BJ (cell line): Measurements from ENCODE around the gene ADIRF. TPM values are rescaled to one million over a fixed set of nuclear protein-coding genes. Genes with fewer than 3 reads are reported as not detected.

ENCODE experiments used
- CTCF ChIA-PET: fragments of 350-600 bp; formaldehyde crosslinking; extraction: SDS; loops from one replicate; lab custom pipeline; 2021; ENCODE audit warnings: antibody characterized with exemption, inconsistent platforms; lab: Yijun Ruan, JAX
- POLR2A ChIA-PET: fragments of 300-600 bp; sonication (Branson Sonifier 250); formaldehyde crosslinking; extraction: SDS; loops from one replicate; lab custom pipeline; 2021; ENCODE audit warnings: antibody characterized with exemption; lab: Charles Lee
- DNase-seq: peaks from one replicate; pipeline ENCODE4 v3.0.0-alpha.2; 2011; ENCODE audit warnings: low read depth
- H3K27me3 ChIP-seq: 2 replicates; pipeline ENCODE4 v1.6.0; 2011; ENCODE audit warnings: low read length; ENCODE audit not compliant: control insufficient read depth, insufficient read depth
- H3K36me3 ChIP-seq: 2 replicates; pipeline ENCODE4 v1.5.1; 2011; ENCODE audit warnings: low read length; ENCODE audit not compliant: control insufficient read depth, insufficient read depth
- H3K4me3 ChIP-seq: 2 replicates; pipeline ENCODE4 v1.5.1; 2011; ENCODE audit warnings: low read depth, mild to moderate bottlenecking, control low read depth, low read length
- polyA plus RNA-seq: library from polyadenylated mRNA; depleted of rRNA; stranded (reverse); fragments of >200 nt; gene quantifications from 2 replicates; pipeline ENCODE4 v1.2.3, GENCODE V29; 2011
- TF ChIP-seq, protein P1 (sequence below): IDR thresholded peaks from 2 replicates; pipeline ENCODE4 v1.5.1; 2011; ENCODE audit warnings: low read depth, mild to moderate bottlenecking, control low read depth, inconsistent platforms, low read length, moderate library complexity; ENCODE audit not compliant: insufficient read depth

The ADIRF gene
- polyA plus RNA-seq, 1 experiment, result 64.4 TPM

DNA sequence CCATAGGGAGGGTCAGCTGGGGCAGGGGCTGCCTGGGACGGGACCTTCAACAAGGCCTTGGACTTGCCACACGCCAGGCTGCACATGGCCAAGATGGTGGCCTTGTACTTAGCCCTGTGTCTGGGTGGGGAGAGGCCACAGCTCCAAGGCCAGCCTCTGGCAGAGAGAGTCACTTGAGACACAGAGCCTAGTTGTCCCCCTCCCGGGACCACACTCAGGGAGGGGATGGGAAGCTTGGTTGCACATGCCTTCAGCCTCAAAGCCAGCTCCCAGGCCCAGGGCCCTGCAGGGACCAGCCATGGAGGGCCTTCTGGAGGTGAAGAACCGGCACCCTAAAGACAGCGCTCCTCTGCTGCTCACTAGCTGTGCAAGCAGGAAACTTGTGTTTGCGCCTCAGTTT, 27.6 kb upstream of the ADIRF start:
- H3K27me3 ChIP-seq, result no peaks in the 10 kb centered on the region
- CTCF ChIA-PET, result interaction anchor here (3.2 to 15.4 kb wide), 2 partner anchors 10 to 21 kb away, joined by 14 to 346 read pairs; partner anchors contain the start of genes ADIRF, MMRN2 and SNCG
- no peak for DNase-seq
- POLR2A ChIA-PET, result no interaction called here
- H3K4me3 ChIP-seq, result no peak overlapping the region
- TF ChIP-seq, protein P1, sequence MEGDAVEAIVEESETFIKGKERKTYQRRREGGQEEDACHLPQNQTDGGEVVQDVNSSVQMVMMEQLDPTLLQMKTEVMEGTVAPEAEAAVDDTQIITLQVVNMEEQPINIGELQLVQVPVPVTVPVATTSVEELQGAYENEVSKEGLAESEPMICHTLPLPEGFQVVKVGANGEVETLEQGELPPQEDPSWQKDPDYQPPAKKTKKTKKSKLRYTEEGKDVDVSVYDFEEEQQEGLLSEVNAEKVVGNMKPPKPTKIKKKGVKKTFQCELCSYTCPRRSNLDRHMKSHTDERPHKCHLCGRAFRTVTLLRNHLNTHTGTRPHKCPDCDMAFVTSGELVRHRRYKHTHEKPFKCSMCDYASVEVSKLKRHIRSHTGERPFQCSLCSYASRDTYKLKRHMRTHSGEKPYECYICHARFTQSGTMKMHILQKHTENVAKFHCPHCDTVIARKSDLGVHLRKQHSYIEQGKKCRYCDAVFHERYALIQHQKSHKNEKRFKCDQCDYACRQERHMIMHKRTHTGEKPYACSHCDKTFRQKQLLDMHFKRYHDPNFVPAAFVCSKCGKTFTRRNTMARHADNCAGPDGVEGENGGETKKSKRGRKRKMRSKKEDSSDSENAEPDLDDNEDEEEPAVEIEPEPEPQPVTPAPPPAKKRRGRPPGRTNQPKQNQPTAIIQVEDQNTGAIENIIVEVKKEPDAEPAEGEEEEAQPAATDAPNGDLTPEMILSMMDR, result no peak
- H3K36me3 ChIP-seq, result no peaks in the 10 kb centered on the region

DNA sequence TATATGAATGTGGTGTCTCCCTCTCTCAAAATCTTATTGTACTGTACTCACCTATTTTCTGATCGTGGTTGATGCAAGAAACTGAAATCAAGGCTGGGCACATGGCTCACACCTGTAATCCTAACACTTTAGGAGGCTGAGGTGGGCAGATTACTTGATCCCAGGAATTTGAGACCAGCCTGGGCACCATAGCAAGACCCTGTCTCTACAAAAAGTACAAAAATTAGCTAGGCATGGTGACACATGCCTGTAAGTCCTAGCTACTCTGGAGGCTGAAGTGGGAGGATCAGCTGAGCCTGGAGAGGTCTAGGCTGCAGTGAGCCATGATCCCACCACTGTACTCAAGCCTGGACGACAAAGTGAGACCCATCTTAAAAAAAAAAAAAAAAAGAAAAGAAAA, 26.9 kb upstream of the ADIRF start:
- ChIA-PET CTCF (interaction anchor here (3.2 to 15.4 kb wide), 2 partner anchors 9 to 20 kb away, joined by 14 to 346 read pairs; partner anchors contain the start of genes ADIRF, MMRN2 and SNCG), POLR2A (no interaction called here)
- DNase-seq, result no peak
- TF ChIP-seq, protein P1, result no peak
- Histone ChIP-seq H3K4me3 (no peak overlapping the region), H3K36me3 (no peaks in the 10 kb centered on the region), H3K27me3 (no peaks in the 10 kb centered on the region)

DNA sequence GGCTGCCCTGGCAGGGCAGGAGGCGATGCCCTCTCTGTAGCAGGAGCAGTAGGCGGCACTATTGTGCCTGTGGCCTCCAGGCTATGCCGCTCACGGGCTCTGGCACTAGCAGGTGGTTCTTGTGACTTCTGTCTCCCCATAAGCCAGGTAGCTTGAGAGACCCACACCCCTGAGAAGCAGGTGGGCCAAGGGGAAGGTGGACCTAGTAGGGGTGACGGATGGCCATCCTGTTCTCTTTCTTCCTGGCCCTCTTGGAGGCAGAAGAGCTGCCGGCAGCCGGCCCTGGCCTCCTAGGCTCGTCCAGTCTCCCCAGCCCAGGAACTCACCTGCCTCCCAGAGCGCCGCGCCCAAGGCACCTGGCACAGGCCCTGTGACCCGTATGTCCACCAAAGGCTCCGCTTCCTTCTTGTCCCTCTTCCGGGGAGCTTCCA, 26.3 kb upstream of the ADIRF start:
- no peak overlapping the region for H3K4me3 ChIP-seq
- H3K27me3 ChIP-seq, result no peaks in the 10 kb centered on the region
- ChIA-PET CTCF (interaction anchor here (0.9 to 15.4 kb wide), 3 partner anchors 9 to 254 kb away, joined by 3 to 346 read pairs (median 8); partner anchors contain the start of genes ADIRF, MMRN2 and SNCG), POLR2A (no interaction called here)
- no peak for DNase-seq
- H3K36me3 ChIP-seq, result no peaks in the 10 kb centered on the region
- TF ChIP-seq, protein P1, result no peak

DNA sequence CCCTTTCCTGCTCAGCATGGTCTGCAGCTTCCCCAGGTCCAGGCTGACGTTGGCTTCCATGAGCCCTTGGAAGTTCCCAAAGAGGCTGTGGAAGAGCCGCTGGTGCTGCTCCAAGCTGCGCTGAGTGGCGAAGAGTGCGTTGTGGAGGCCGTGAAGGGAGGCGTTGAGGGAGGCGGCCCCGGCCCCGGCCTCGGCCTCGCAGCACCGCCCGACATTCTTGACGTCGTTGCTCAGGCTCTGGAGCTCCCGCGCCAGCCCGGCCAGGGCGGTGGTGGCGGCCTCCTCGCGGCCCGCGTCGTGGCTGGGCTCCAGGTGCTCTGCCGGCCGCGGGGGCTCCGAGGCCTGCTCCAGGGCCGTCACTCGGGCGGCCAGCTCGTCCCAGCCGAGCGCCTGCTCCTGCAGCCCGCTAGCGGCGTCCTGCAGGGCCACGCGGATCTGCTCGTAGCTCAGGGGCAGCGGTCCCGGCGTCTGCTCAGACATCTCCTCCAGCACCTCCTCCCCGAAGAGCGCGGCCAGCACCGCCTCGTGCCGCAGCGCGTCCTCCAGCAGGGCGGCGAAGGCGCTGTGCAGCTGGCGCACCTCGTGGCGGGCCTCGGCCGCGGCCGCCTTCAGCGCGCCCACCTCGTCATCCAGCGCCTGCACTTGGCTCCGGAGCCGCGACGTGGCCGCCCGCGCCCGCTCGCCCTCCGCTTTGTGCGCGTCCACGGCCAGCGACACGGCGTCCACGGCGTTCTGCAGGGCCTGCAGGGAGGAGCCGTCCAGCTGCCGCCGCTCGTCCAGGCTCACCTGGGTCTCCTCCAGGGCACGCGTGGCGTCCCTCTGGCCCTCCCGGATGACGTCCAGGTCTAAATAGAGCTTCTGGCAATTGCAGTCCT, 25.6 kb upstream of the ADIRF start:
- TF ChIP-seq, protein P1, result no peak
- ChIA-PET POLR2A (interaction anchor here (0.5 kb wide), 1 partner anchor 25 kb away, joined by 8 read pairs; no protein-coding TSS in a partner anchor), CTCF (interaction anchor here (0.9 to 15.4 kb wide), 3 partner anchors 9 to 255 kb away, joined by 3 to 346 read pairs (median 8); partner anchors contain the start of genes ADIRF, MMRN2 and SNCG)
- DNase-seq, result no peak
- Histone ChIP-seq H3K36me3 (no peaks in the 10 kb centered on the region), H3K27me3 (no peaks in the 10 kb centered on the region), H3K4me3 (no peak overlapping the region)
